Breast epithelium (tissue), 4 donors: ENCODE measurements around the gene ARHGAP26. TPM values are rescaled to one million over a fixed set of nuclear protein-coding genes. Genes with fewer than 3 reads are reported as not detected.
A peak's percentile ranks its signal among the peaks of the same experiment; 100 is the strongest.

Experiments used
- DNase-seq, 2 donors: peaks; one replicate each; pipeline ENCODE4 v3.0.0-alpha.2; 2019; ENCODE audit warnings: low spot score in 2 of 2
- H3K27ac ChIP-seq, 2 donors: fragments of 200-600 bp; sonication (generic) in 1 of 2; one replicate each; pipeline ENCODE4 v1.5.1; 2016 to 2019; ENCODE audit warnings: mild to moderate bottlenecking in 1 of 2
- H3K27me3 ChIP-seq, 2 donors: fragments of 200-600 bp; sonication (generic) in 1 of 2; one replicate each; pipeline versions ENCODE4 v1.5.1 to v1.6.0; 2017 to 2019; ENCODE audit warnings: control low read depth in 1 of 2, mild to moderate bottlenecking in 1 of 2
- H3K36me3 ChIP-seq: fragments of 200-600 bp; one replicate; pipeline ENCODE4 v1.5.1; 2019
- H3K4me1 ChIP-seq, 2 donors: fragments of 200-600 bp; sonication (generic); one replicate each; pipeline ENCODE4 v1.5.1; 2016 to 2019; ENCODE audit warnings: control low read depth in 1 of 2
- H3K4me3 ChIP-seq, 3 donors: fragments of 200-600 bp; sonication (generic); 1 replicate in 2 of 3; 2 replicates in 1 of 3; pipeline ENCODE4 v1.5.1; 2016 to 2019; ENCODE audit warnings: mild to moderate bottlenecking in 3 of 3, moderate library complexity in 2 of 3
- H3K9me3 ChIP-seq, 2 donors: fragments of 200-600 bp; sonication (generic) in 1 of 2; one replicate each; pipeline ENCODE4 v1.5.1; 2016 to 2019; ENCODE audit warnings: control low read depth in 1 of 2
- CTCF ChIP-seq, 3 donors: fragments of 450-650 bp; IDR thresholded peaks; one replicate each; pipeline ENCODE4 v1.5.1; 2016 to 2017; ENCODE audit warnings: antibody characterized with exemption in 3 of 3, mild to moderate bottlenecking in 3 of 3, moderate library complexity in 3 of 3
- POLR2A ChIP-seq: fragments of 450-650 bp; IDR thresholded peaks from one replicate; pipeline ENCODE4 v1.6.1; 2016; ENCODE audit warnings: antibody characterized with exemption, mild to moderate bottlenecking, moderate library complexity
- POLR2AphosphoS5 ChIP-seq, 3 donors: sonication (generic); formaldehyde crosslinking; IDR thresholded peaks; one replicate each; pipeline ENCODE4 v1.6.1; 2017; ENCODE audit warnings: antibody characterized with exemption in 3 of 3
- intact Hi-C: fragments of 100-400 bp; cut with DNase I; formaldehyde crosslinking; loops from one replicate; pipeline ENCODE4 v1.15.1; 2023; ENCODE audit warnings: low total_unique reads
- total RNA-seq, 3 donors: library from RNA; depleted of rRNA; stranded (reverse); fragments of >200 nt; gene quantifications; one replicate each; pipeline ENCODE4 v1.1.0, GENCODE V29; 2016

Gene ARHGAP26
- total RNA-seq, 3 donors from 2014 or later, result 33.1 to 89.0 (median 56.4) TPM

GRCh38 chr5:142821034-142821732 is 51.0 kb downstream of the ARHGAP26 start:
- DNase-seq, result no peak
- Histone ChIP-seq H3K4me1 (peaks cover 18 to 43% of the 10 kb centered on the region in 2 donors), H3K27me3 (no peaks in the 10 kb centered on the region), H3K9me3 (no peaks in the 10 kb centered on the region), H3K36me3 (no peaks in the 10 kb centered on the region), H3K4me3 (no peak overlapping the region), H3K27ac (no peak overlapping the region)
- intact Hi-C loops, result no loop called here
- no peak for TF ChIP-seq POLR2AphosphoS5 (IDR thresholded peaks at IDR 0.05)
- TF ChIP-seq CTCF (IDR thresholded peaks at IDR 0.05), result no peak
- no peak for TF ChIP-seq POLR2A

GRCh38 chr5:142821733-142822487 is 51.7 kb downstream of the ARHGAP26 start:
- Histone ChIP-seq H3K27me3 (no peaks in the 10 kb centered on the region), H3K27ac (no peak overlapping the region), H3K9me3 (no peaks in the 10 kb centered on the region), H3K4me1 (peaks cover 12 to 35% of the 10 kb centered on the region in 2 donors), H3K36me3 (no peaks in the 10 kb centered on the region), H3K4me3 (no peak overlapping the region)
- TF ChIP-seq CTCF (IDR thresholded peaks at IDR 0.05) (no peak), POLR2AphosphoS5 (IDR thresholded peaks at IDR 0.05) (no peak), POLR2A (no peak)
- DNase-seq, result no peak
- intact Hi-C loops, result no loop called here

GRCh38 chr5:142823126-142823525 is 52.9 kb downstream of the ARHGAP26 start:
- no peak for DNase-seq
- intact Hi-C loops, result no loop called here
- H3K4me1 ChIP-seq, result peaks cover 7 to 29% of the 10 kb centered on the region in 2 donors
- H3K27ac ChIP-seq, result no peak overlapping the region
- H3K27me3 ChIP-seq, result no peaks in the 10 kb centered on the region
- TF ChIP-seq CTCF (IDR thresholded peaks at IDR 0.05), result no peak
- no peak for TF ChIP-seq POLR2AphosphoS5 (IDR thresholded peaks at IDR 0.05)
- no peak for TF ChIP-seq POLR2A
- no peak overlapping the region for H3K4me3 ChIP-seq
- no peaks in the 10 kb centered on the region for H3K36me3 ChIP-seq
- H3K9me3 ChIP-seq, result no peaks in the 10 kb centered on the region

GRCh38 chr5:142823806-142824205 is 53.6 kb downstream of the ARHGAP26 start:
- no peak for TF ChIP-seq POLR2AphosphoS5 (IDR thresholded peaks at IDR 0.05)
- TF ChIP-seq POLR2A, result no peak
- no peak for TF ChIP-seq CTCF (IDR thresholded peaks at IDR 0.05)
- H3K27ac ChIP-seq, result no peak overlapping the region
- no peaks in the 10 kb centered on the region for H3K27me3 ChIP-seq
- intact Hi-C loops, result no loop called here
- H3K36me3 ChIP-seq, result no peaks in the 10 kb centered on the region
- H3K4me1 ChIP-seq, result peaks cover 5 to 22% of the 10 kb centered on the region in 2 donors
- H3K9me3 ChIP-seq, result no peaks in the 10 kb centered on the region
- no peak for DNase-seq
- H3K4me3 ChIP-seq, result no peak overlapping the region

GRCh38 chr5:142824391-142824790 is 54.2 kb downstream of the ARHGAP26 start:
- no peaks in the 10 kb centered on the region for H3K9me3 ChIP-seq
- H3K4me1 ChIP-seq, result peaks cover 5 to 19% of the 10 kb centered on the region in 2 donors
- peak overlapping the region in 1 of 2 donors; percentile 50 for H3K27ac ChIP-seq
- intact Hi-C loops, result no loop called here
- no peaks in the 10 kb centered on the region for H3K36me3 ChIP-seq
- H3K4me3 ChIP-seq, result no peak overlapping the region
- TF ChIP-seq POLR2A (no peak), CTCF (IDR thresholded peaks at IDR 0.05) (no peak), POLR2AphosphoS5 (IDR thresholded peaks at IDR 0.05) (no peak)
- DNase-seq, result no peak
- no peaks in the 10 kb centered on the region for H3K27me3 ChIP-seq
